ENCODE results near the gene SUCLG2.

DNA sequence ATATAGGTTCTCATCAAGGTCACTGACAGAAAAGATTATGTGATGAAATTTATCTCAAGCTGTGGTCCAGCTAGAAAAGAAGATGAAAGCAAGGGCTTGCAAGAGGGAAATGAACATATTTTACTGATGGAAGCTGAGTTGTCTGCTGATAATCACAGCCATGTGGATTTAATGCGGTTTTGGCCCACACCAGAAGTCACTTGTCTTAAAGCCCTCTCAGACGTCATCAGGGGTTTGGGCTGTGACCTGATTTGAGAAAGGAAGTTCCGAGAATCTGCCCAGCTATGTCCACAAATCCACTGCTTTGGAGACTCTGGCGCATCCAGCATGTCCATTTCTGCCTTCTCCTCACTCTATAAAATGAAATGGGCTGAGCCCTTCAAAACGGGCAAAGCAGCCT, 278.4 kb downstream of the SUCLG2 start:
- TF ChIP-seq EZH2 (optimal IDR thresholded peaks at IDR 0.05; ENCODE audit: low read depth, low read length) = no peak
- TF ChIP-seq, protein P1, sequence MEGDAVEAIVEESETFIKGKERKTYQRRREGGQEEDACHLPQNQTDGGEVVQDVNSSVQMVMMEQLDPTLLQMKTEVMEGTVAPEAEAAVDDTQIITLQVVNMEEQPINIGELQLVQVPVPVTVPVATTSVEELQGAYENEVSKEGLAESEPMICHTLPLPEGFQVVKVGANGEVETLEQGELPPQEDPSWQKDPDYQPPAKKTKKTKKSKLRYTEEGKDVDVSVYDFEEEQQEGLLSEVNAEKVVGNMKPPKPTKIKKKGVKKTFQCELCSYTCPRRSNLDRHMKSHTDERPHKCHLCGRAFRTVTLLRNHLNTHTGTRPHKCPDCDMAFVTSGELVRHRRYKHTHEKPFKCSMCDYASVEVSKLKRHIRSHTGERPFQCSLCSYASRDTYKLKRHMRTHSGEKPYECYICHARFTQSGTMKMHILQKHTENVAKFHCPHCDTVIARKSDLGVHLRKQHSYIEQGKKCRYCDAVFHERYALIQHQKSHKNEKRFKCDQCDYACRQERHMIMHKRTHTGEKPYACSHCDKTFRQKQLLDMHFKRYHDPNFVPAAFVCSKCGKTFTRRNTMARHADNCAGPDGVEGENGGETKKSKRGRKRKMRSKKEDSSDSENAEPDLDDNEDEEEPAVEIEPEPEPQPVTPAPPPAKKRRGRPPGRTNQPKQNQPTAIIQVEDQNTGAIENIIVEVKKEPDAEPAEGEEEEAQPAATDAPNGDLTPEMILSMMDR (IDR thresholded peaks at IDR 0.05; ENCODE audit: low read length) = no peak

All from MM.1S (cell line).